HK-2 (cell line): Measurements from ENCODE around the gene LEF1.

Experiments
- DNase-seq: peaks from one replicate; pipeline ENCODE4 v3.0.0-alpha.2; 2018; ENCODE audit not compliant: unreplicated experiment

Gene LEF1

DNA sequence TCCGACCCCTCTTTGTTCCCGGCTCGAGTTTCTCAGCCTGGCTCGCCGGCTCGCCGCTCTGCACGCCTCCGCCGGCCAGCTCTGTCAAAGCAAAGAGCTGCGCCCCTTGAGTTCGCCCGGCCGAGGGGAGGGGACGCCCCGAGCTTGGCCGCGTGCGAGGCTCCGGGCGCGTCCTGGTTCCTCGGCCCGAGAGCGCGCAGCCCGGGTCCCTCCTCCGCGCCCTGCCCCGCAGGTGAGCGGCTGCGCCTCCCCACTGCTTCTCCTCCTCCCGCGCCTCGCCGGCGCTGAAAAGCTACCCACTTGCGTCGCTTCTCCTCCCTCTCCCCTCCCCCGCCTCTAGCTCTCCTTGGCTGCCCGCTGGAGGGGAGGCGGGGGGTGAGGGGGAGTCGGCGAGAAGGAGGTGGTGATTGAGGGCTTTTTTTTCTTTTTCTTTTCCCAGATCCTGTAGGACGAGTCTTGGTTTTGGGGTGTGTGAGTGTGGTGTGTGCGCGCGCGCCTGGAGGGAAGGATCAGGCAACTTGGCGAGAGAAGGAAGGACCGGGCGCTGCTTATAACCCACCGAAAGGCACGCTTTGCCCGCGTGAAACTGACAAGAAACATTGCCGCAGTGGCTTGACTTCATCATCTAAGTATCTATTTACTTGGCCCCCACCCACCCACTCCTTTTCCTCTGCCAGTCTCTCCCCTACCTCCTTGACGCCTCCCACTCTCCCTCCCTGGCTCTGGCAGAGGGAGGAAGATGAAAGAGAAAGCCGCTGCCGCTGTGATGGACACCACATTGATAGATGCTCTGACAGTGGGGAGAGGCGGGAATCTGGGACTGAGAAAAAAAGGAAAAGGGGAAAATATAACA lies at the start of gene LEF1:
TSS of gene LEF1 (minus strand) at position 262 of the 853 bp plus-strand sequence. CDS start 1,165 bp downstream, outside the sequence.
- DNase-seq, result peak; percentile 28

GRCh38 chr4:108216510-108216909 lies 47.8 kb upstream of the LEF1 start:
- no peak for DNase-seq

- no peak for DNase-seq
These were observed 46.3 kb upstream of the LEF1 start for GRCh38 chr4:108215055-108215454.

- DNase-seq, result no peak
These were observed 45.0 kb upstream of the LEF1 start for GRCh38 chr4:108213723-108214122.

- no peak for DNase-seq
These were observed 44.6 kb upstream of the LEF1 start for GRCh38 chr4:108213308-108213707.

DNA sequence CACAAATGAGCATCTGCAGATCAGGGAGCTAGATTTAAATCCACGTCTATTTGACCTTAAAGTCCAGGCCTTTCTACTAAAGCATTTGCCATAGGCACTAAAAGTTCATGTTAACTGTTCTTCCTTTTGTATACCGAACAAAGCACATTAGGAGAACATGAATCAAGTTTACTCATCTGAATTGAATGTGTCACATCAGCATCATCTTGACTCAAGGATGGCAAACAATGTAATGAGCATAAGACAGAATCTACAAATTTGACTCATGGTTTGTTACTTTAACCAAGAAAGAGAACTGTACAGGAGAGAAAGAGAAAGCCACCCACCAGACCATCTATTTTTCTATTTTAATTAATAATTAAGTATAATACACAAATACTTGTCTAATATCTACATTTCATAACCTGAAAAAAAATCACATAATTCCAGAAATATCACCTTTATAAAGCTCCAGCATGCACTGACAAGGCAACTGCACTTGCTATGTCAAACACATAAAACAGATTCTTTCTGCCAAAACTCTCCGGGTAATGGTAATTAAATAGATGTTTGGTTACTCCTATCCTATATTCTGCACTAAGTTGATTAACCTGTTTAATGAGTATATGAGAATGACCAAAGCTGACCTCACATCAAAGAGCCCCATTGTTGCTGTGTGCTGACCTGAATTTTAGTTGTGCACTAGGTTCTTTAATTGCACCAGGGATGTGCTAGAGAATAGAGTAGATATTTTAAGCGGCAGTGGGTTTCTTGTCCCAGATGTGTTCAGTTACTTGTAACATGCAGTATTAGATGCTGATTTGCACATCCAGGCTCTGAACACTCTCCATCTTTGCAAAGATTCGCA lies 42.5 kb upstream of the LEF1 start:
- no peak for DNase-seq

GRCh38 chr4:108209489-108209888 lies 40.8 kb upstream of the LEF1 start:
- no peak for DNase-seq

DNA sequence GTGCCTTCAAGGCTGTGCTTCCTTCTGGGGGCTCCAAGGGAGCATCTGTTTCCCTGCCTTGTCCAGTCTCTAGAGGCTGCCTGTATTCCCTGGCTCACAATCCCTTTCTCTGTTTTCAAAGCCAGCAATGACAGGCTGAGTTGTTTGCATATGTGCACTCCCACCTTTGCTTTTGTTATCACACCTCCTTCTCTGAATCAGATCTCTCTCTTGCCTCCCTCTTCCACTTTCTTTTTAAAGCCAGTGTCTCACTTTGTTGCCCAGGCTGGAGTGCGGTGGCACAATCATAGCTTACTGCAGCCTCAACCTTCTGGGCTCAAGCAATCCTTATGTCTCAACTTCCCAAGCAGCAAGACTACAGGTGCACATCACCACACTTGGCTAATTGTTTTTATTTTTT lies 37.1 kb upstream of the LEF1 start:
- DNase-seq, result no peak

- DNase-seq, result no peak
These were observed 35.8 kb upstream of the LEF1 start for GRCh38 chr4:108204518-108204917.

GRCh38 chr4:108203377-108203776 lies 34.6 kb upstream of the LEF1 start:
- DNase-seq, result no peak

- no peak for DNase-seq
These were observed 33.0 kb upstream of the LEF1 start for GRCh38 chr4:108201774-108202173.

- DNase-seq, result no peak
These were observed 31.1 kb upstream of the LEF1 start for GRCh38 chr4:108199881-108200280.

DNA sequence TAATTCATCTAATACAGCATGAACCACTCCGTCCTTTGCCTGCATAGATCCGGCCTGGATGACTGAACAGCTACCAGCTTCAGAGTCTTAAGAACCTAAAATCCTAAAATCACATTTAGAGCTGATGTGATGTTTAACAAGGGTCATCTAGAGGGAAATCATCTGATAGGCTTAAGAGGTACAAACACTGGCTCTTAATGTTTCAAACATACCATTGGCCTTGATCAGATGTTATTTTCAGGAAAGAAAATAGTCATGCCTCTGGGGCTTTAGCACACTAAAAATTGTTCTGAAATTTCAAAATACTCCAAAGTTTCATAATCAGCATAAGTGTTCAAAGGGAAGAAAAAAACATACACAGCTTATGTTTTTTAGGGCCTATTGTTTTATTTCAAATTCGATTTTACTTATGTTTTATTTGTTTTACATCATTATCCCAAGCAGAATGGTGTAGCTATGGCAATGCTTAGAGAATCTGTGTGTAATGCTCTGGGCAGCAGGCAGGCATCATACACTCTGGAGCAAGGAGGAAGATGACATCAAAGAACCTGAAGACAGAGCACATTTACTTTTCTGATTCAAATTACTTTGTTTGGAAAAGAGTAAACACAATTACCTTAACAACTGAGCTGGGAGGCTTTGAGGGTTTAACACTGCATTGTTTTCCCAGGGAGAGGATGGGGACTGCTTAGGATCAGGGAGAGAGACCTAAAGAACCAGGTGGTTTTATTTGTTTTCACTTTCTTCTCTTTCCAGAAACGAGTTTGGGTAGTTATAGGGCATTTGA lies 25.3 kb upstream of the LEF1 start:
- DNase-seq, result no peak

DNA sequence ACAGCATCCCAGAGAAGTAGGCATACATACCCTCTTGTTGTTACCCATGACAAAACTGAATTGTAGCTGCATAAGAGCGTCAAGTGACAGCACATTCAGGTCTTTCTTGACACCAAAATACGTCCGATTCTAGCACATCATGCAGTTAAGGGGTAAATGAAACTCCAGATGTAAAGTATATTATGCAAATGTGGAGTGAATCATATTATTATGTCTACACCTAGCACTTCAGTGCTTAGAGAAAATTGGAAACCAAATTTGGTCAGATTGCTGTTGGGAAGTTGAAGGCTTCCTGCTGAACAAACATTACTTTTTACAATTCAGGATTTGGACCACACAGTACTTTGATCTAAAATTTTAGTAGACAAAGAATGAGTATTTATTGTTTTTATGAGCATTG lies 24.2 kb upstream of the LEF1 start:
- DNase-seq, result no peak

DNA sequence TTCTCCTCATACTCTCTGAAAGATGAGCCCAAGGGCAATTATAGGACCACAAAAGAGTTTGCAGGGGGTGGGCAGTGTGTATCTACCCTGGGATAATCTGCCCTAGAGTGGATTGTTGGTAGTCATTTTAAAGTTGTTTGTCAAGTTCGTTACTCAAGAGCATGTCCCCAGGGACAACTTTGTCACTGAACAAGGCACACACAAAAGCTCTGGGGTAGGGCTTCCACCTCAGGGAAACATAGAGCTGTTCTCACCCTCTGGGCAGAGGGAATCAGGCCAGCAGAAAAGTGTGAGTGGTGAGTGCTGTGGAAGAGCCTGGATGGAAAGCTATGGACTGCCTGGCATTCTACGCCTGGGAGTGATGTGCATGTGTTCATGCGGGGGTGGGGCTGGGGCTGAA lies 23.3 kb upstream of the LEF1 start:
- DNase-seq, result no peak

DNA sequence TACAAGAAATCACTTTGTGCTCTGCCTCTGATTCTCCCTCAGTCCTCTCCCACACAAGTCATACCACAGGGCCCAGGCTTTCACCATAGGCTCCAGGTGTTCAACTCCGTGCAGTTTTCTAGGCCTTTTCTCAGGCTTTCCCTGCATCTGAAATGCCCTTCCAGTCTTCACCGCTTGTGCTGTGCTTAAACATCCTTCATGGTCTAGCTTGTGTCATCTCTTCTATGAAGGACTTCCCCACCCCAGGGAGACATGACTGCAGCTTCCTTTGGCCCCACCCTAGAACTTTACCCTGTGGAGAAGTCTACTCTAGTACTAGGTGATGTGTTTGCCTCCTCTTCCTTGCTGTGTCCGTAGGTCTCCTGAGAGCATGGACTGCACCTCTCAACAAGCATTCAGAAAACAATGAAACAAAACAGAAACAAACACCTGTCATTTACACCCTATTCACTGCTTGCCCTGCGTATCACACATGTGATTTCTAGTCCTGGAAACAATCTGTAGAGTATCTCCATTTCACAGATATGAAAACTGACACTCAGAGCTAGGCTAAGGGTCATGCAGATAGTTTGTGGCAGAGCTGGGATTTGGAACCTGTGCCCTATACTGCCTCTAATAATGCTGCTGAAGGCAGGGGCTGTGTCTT lies 22.7 kb upstream of the LEF1 start:
- DNase-seq, result no peak

- DNase-seq, result no peak
These were observed 20.0 kb upstream of the LEF1 start for GRCh38 chr4:108188770-108189169.

GRCh38 chr4:108185252-108185651 lies 16.5 kb upstream of the LEF1 start:
- no peak for DNase-seq

- DNase-seq, result no peak
These were observed 15.8 kb upstream of the LEF1 start for GRCh38 chr4:108184453-108185049.

DNA sequence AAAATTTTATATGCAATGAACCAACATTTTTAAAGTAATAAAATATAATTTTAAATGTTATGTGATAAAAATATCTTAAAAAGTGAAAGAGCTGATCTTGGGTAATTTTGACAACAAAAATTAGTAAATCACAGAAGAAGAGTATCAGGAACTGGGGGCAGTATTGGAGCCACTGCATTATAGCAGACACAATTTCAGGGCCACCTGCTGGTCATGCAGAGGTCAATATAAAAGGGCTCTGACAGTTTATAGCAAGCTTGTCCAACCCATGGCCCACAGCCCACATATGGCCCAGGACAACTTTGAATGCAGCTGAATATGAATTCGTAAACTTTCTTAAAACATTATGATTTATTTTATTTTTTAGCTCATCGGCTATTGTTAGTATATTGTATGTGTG lies 13.0 kb upstream of the LEF1 start:
- DNase-seq, result no peak

DNA sequence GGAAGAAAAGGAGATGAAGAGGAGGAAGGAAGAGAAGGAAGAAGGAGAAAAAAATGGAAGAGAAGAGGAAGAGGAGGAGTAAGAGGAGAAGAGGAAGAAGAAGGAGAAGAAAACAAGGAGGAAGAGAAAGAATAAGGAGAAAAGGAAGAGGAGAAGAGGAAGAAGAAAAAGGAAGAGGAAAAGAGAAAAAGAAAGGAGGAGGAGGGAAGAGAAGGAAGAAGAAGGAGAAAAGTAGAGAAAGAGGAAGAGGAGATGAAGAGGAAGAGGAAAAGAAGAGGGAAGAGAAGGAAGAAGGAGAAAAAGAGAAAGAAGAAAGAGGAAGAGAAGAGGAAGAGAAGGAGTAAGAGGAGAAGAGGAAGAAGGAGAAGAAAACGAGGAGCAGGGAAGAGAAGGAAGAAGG lies 11.8 kb upstream of the LEF1 start:
- no peak for DNase-seq
